ENCODE measurements around the gene INTS7.

DNA sequence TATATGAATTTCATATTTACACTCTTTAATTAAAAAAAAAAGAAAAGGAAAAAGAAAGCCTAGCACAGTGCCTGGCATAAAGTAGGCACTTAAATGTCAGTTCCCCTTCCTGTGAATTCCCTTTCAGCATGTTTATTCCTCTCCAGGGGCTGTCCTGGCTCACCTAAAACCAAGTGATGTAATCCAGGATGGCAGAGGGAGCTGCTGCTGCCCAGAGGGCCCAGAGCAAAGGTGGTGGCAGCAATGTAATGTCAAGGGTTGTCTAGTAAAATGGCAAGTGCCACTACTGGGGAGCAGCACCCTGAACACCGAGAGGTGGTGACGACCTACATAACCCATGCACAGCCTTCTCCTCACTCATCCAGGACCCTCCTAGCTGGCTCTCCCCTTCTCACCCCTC, 126.4 kb downstream of the INTS7 start:
- TF ChIP-seq, protein P1, sequence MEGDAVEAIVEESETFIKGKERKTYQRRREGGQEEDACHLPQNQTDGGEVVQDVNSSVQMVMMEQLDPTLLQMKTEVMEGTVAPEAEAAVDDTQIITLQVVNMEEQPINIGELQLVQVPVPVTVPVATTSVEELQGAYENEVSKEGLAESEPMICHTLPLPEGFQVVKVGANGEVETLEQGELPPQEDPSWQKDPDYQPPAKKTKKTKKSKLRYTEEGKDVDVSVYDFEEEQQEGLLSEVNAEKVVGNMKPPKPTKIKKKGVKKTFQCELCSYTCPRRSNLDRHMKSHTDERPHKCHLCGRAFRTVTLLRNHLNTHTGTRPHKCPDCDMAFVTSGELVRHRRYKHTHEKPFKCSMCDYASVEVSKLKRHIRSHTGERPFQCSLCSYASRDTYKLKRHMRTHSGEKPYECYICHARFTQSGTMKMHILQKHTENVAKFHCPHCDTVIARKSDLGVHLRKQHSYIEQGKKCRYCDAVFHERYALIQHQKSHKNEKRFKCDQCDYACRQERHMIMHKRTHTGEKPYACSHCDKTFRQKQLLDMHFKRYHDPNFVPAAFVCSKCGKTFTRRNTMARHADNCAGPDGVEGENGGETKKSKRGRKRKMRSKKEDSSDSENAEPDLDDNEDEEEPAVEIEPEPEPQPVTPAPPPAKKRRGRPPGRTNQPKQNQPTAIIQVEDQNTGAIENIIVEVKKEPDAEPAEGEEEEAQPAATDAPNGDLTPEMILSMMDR (IDR thresholded peaks at IDR 0.05): no peak
- TF ChIP-seq, protein P2, sequence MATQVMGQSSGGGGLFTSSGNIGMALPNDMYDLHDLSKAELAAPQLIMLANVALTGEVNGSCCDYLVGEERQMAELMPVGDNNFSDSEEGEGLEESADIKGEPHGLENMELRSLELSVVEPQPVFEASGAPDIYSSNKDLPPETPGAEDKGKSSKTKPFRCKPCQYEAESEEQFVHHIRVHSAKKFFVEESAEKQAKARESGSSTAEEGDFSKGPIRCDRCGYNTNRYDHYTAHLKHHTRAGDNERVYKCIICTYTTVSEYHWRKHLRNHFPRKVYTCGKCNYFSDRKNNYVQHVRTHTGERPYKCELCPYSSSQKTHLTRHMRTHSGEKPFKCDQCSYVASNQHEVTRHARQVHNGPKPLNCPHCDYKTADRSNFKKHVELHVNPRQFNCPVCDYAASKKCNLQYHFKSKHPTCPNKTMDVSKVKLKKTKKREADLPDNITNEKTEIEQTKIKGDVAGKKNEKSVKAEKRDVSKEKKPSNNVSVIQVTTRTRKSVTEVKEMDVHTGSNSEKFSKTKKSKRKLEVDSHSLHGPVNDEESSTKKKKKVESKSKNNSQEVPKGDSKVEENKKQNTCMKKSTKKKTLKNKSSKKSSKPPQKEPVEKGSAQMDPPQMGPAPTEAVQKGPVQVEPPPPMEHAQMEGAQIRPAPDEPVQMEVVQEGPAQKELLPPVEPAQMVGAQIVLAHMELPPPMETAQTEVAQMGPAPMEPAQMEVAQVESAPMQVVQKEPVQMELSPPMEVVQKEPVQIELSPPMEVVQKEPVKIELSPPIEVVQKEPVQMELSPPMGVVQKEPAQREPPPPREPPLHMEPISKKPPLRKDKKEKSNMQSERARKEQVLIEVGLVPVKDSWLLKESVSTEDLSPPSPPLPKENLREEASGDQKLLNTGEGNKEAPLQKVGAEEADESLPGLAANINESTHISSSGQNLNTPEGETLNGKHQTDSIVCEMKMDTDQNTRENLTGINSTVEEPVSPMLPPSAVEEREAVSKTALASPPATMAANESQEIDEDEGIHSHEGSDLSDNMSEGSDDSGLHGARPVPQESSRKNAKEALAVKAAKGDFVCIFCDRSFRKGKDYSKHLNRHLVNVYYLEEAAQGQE (IDR thresholded peaks at IDR 0.05; ENCODE audit: insufficient read depth in 1 of 2, low read depth in 2 of 2, low read length in 1 of 2): no peak
